ENCODE measurements around the gene MYLK2.

DNA sequence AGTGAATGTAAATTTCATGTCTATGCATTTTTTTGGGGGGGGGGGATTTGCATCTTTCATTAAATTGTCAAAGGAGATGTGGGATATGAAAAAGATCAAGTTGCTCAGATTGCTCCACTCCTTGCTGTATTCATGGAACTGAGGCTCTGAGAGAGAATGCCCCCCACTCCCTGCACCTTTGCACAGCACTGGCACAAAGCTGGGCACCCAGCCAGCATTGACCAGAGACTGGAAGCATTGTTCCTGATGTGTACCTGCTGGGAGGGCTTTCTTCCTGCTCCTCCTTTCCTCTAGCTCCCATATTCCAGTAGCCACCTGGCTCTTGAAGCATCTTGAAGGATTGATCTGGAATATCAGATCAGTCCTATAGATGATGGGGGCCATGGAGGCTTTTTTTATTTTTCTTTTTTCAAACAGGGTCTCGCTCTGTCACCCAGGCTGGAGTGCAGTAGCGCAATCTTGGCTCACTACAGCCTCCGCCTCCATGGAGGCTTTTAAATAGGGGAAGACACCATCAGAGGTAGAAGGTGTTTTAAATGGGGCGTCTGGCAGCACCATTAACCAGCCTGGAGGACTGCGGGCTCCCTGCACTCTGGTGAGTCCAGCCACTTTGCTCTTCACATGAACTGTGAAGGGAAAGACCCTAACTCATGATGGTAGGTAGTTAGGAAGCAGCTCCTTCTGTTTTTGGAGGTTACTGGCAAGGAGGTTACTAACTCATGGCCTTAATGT lies 40.3 kb downstream of the MYLK2 start:
- TF ChIP-seq, protein P1, sequence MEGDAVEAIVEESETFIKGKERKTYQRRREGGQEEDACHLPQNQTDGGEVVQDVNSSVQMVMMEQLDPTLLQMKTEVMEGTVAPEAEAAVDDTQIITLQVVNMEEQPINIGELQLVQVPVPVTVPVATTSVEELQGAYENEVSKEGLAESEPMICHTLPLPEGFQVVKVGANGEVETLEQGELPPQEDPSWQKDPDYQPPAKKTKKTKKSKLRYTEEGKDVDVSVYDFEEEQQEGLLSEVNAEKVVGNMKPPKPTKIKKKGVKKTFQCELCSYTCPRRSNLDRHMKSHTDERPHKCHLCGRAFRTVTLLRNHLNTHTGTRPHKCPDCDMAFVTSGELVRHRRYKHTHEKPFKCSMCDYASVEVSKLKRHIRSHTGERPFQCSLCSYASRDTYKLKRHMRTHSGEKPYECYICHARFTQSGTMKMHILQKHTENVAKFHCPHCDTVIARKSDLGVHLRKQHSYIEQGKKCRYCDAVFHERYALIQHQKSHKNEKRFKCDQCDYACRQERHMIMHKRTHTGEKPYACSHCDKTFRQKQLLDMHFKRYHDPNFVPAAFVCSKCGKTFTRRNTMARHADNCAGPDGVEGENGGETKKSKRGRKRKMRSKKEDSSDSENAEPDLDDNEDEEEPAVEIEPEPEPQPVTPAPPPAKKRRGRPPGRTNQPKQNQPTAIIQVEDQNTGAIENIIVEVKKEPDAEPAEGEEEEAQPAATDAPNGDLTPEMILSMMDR (IDR thresholded peaks at IDR 0.05): no peak
- TF ChIP-seq ZFX (IDR thresholded peaks at IDR 0.05; ENCODE audit: borderline replicate concordance): no peak

Measured in 22Rv1 (cell line).